ENCODE results near the gene TUBB2B.

DNA sequence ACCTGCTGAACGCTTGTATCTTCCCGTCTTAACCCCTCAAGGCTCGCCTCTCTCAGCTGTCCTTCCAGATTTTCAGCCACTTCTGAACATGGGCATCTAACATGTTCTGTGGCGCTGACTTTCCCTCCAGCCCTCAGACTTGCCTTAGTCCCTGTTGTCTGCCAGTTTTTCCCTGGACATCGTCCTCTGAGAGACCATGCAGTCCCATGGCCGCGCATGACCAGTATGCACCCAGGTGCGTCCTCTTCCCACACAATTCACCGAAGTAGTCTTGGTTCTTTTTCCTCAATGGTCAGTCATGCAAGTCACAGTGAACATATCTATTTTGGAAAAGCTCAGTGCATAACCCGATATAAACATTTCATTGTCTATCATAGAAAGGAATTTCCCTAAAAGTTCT lies 9.2 kb downstream of the TUBB2B start:
- TF ChIP-seq CTCF (conservative IDR thresholded peaks at IDR 0.05 in 1 of 2, IDR thresholded peaks at IDR 0.05 in 1 of 2; ENCODE audit: low read depth in 1 of 2, low read length in 2 of 2): no peak
- no peak for TF ChIP-seq EZH2 (IDR thresholded peaks at IDR 0.05; ENCODE audit: low read length, missing control alignments)
